PC-9 (cell line): Measurements from ENCODE around the gene APC. TPM values are rescaled to one million over a fixed set of nuclear protein-coding genes. Genes with fewer than 3 reads are reported as not detected.

Source experiments
- BruUV-seq: library from RNA; stranded (reverse); fragments of 400-500 nt; replicated peaks from 2 replicates; lab custom pipeline; 2021; lab: Mats Ljungman, UMichigan
- CTCF ChIA-PET: fragments of 300-600 bp; sonication (Branson Sonifier 250); formaldehyde crosslinking; loops from one replicate; lab custom pipeline; 2022; ENCODE audit warnings: antibody characterized with exemption; lab: Charles Lee
- POLR2A ChIA-PET: fragments of 300-600 bp; sonication (Branson Sonifier 250); formaldehyde crosslinking; loops from one replicate; lab custom pipeline; 2022; ENCODE audit warnings: antibody characterized with exemption; ENCODE audit not compliant: unreplicated experiment; lab: Charles Lee
- DNase-seq, 2 experiments: peaks; one replicate each; pipeline versions ENCODE4 v3.0.0 to v3.0.0-alpha.2; 2015 to 2022; ENCODE audit warnings: mixed read lengths in 1 of 2
- H2AFZ ChIP-seq: fragments of 200-600 bp; sonication (generic); 2 replicates; pipeline ENCODE4 v1.8.1; 2017; ENCODE audit warnings: antibody characterized with exemption
- H3F3A ChIP-seq: fragments of 200-600 bp; sonication (generic); 2 replicates; pipeline ENCODE4 v1.8.1; 2017; ENCODE audit warnings: antibody characterized with exemption, mild to moderate bottlenecking, low read depth; ENCODE audit not compliant: insufficient read depth
- H3K27ac ChIP-seq: fragments of 200-600 bp; sonication (generic); 2 replicates; pipeline ENCODE4 v1.6.1; 2016; ENCODE audit warnings: mixed run types
- H3K27me3 ChIP-seq: fragments of 200-600 bp; sonication (generic); 2 replicates; pipeline ENCODE4 v1.6.1; 2016; ENCODE audit warnings: low read depth, mixed run types; ENCODE audit not compliant: insufficient read depth
- H3K36me3 ChIP-seq: fragments of 200-600 bp; sonication (generic); 2 replicates; pipeline ENCODE4 v1.6.1; 2016; ENCODE audit warnings: low read depth, mixed run types
- H3K4me1 ChIP-seq: fragments of 200-600 bp; sonication (generic); replicated peaks from 2 replicates; pipeline ENCODE4 v1.6.1; 2016; ENCODE audit warnings: mixed run types; ENCODE audit not compliant: insufficient read depth
- H3K4me2 ChIP-seq: fragments of 200-600 bp; sonication (generic); 2 replicates; pipeline ENCODE4 v1.6.1; 2017; ENCODE audit warnings: mixed run types
- H3K4me3 ChIP-seq: fragments of 200-600 bp; sonication (generic); 2 replicates; pipeline ENCODE4 v1.6.1; 2016; ENCODE audit warnings: mixed run types
- H3K79me2 ChIP-seq: fragments of 200-600 bp; sonication (generic); 2 replicates; pipeline ENCODE4 v1.6.1; 2017; ENCODE audit warnings: low read depth, mixed run types
- H3K9me2 ChIP-seq: fragments of 200-600 bp; sonication (generic); 2 replicates; pipeline ENCODE4 v1.8.1; 2017; ENCODE audit warnings: mild to moderate bottlenecking; ENCODE audit not compliant: insufficient read depth
- H3K9me3 ChIP-seq: fragments of 200-600 bp; sonication (generic); 2 replicates; pipeline ENCODE4 v1.8.1; 2016; ENCODE audit warnings: low read depth; ENCODE audit not compliant: insufficient read depth
- H4K20me1 ChIP-seq: fragments of 200-600 bp; sonication (generic); 2 replicates; pipeline ENCODE4 v1.8.1; 2017; ENCODE audit not compliant: insufficient read depth
- EZH2 ChIP-seq: fragments of 200-600 bp; sonication (generic); IDR thresholded peaks from 2 replicates; pipeline ENCODE4 v1.8.0; 2017; ENCODE audit warnings: antibody characterized with exemption, low read depth
- intact Hi-C: fragments of 100-400 bp; cut with micrococcal nuclease; formaldehyde crosslinking; loops from one replicate; pipeline ENCODE4 v1.10.0; 2022; ENCODE audit not compliant: unreplicated experiment
- total RNA-seq: library from RNA; stranded (reverse); gene quantifications from 2 replicates; pipeline ENCODE4 v1.2.3, GENCODE V29; 2021
- TF ChIP-seq, protein P1 (sequence below): fragments of 200-600 bp; sonication (generic); conservative IDR thresholded peaks from 2 replicates; pipeline ENCODE4 v1.6.1; 2017; ENCODE audit warnings: mixed run types, antibody characterized with exemption, mild to moderate bottlenecking, moderate library complexity

Gene APC
- total RNA-seq, 1 experiment from 2014 or later = 23.5 TPM

DNA sequence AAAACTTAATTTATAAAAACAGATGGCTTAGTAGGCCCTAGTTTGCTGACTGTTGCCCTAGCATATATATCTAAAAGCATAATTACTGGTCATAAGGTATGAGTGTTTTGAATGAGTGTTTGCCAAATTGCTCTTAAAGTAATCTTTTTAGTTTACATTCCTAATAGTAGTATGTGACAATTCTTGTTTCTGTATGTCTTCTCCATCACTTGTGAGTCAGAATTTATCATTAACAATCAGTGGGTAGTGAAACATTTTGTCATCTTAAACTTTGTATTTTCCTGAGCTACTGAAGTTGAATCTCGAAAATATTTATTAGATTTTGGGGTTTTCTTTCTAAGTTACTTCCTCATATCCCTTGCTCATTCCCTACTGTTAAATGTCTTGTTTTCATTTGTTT is 49.6 kb downstream of the APC start:
- Histone ChIP-seq H4K20me1 (no peaks in the 10 kb centered on the region), H3K36me3 (no peaks in the 10 kb centered on the region), H3K4me2 (no peak overlapping the region), H3F3A (no peaks in the 10 kb centered on the region), H3K4me3 (no peak overlapping the region), H3K9me3 (no peaks in the 10 kb centered on the region), H2AFZ (no peak overlapping the region), H3K27ac (no peak overlapping the region), H3K9me2 (no peaks in the 10 kb centered on the region), H3K27me3 (no peaks in the 10 kb centered on the region), H3K4me1 (no peaks in the 10 kb centered on the region), H3K79me2 (no peaks in the 10 kb centered on the region)
- intact Hi-C loops = no loop called here
- CTCF ChIA-PET = no interaction called here
- POLR2A ChIA-PET = interaction anchor here (0.6 kb wide), 1 partner anchor 620 kb away, joined by 3 read pairs; no protein-coding TSS in a partner anchor
- BruUV-seq = no TSS peak
- no peak for TF ChIP-seq EZH2
- TF ChIP-seq, protein P1, sequence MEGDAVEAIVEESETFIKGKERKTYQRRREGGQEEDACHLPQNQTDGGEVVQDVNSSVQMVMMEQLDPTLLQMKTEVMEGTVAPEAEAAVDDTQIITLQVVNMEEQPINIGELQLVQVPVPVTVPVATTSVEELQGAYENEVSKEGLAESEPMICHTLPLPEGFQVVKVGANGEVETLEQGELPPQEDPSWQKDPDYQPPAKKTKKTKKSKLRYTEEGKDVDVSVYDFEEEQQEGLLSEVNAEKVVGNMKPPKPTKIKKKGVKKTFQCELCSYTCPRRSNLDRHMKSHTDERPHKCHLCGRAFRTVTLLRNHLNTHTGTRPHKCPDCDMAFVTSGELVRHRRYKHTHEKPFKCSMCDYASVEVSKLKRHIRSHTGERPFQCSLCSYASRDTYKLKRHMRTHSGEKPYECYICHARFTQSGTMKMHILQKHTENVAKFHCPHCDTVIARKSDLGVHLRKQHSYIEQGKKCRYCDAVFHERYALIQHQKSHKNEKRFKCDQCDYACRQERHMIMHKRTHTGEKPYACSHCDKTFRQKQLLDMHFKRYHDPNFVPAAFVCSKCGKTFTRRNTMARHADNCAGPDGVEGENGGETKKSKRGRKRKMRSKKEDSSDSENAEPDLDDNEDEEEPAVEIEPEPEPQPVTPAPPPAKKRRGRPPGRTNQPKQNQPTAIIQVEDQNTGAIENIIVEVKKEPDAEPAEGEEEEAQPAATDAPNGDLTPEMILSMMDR = no peak
- no peak for DNase-seq

DNA sequence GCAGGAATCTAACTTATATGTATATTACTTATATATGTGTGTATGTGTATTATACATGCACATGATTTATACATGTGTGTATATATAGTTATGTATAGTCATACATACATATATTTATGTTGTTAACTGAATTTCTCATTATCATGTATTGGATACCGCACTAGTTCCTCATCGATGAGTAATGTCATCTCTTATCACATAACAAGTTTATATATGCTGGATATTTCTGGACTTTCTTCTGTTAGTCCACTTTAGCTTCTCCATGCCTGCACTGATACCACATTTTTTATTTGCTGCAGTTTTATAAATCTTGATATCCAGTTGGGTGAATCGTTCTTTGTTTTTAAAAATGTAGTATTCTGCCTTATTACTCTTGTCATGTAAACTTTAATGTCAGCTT is 50.2 kb downstream of the APC start:
- Histone ChIP-seq H3F3A (no peaks in the 10 kb centered on the region), H3K27ac (no peak overlapping the region), H3K4me1 (no peaks in the 10 kb centered on the region), H3K9me3 (no peaks in the 10 kb centered on the region), H3K79me2 (no peaks in the 10 kb centered on the region), H4K20me1 (no peaks in the 10 kb centered on the region), H3K27me3 (no peaks in the 10 kb centered on the region), H3K4me3 (no peak overlapping the region), H2AFZ (no peak overlapping the region), H3K9me2 (no peaks in the 10 kb centered on the region), H3K4me2 (no peak overlapping the region), H3K36me3 (no peaks in the 10 kb centered on the region)
- intact Hi-C loops = no loop called here
- TF ChIP-seq EZH2 = no peak
- TF ChIP-seq, protein P1 = no peak
- DNase-seq = no peak
- ChIA-PET CTCF (no interaction called here), POLR2A (interaction anchor here (0.6 kb wide), 1 partner anchor 621 kb away, joined by 3 read pairs; no protein-coding TSS in a partner anchor)
- BruUV-seq = no TSS peak

DNA sequence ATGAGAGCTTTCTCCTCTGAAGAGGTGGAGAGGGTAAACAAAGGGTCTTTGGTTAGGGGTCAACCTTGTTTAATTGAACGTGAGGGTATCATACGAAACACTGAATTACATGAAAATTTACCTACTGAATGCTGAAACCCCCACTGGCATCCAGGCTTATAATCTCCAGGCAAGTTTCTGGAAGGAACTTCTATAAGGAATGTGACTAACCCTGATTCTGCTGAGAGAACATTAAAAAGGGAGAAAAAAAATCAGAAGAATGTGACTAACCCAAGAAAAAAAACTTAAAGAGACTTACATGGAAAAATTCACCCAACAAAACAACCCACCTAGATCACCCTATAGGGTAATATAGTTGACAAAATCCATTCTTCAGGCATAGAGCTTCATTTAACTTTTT is 55.5 kb downstream of the APC start:
- Histone ChIP-seq H3K4me3 (no peak overlapping the region), H3K36me3 (no peaks in the 10 kb centered on the region), H3K4me1 (no peaks in the 10 kb centered on the region), H3F3A (no peaks in the 10 kb centered on the region), H3K4me2 (no peak overlapping the region), H3K9me2 (no peaks in the 10 kb centered on the region), H4K20me1 (no peaks in the 10 kb centered on the region), H3K79me2 (no peaks in the 10 kb centered on the region), H2AFZ (no peak overlapping the region), H3K27ac (no peak overlapping the region), H3K9me3 (no peaks in the 10 kb centered on the region), H3K27me3 (no peaks in the 10 kb centered on the region)
- intact Hi-C loops = no loop called here
- no TSS peak for BruUV-seq
- CTCF ChIA-PET = no interaction called here
- no peak for DNase-seq
- POLR2A ChIA-PET = no interaction called here
- TF ChIP-seq EZH2 = no peak

DNA sequence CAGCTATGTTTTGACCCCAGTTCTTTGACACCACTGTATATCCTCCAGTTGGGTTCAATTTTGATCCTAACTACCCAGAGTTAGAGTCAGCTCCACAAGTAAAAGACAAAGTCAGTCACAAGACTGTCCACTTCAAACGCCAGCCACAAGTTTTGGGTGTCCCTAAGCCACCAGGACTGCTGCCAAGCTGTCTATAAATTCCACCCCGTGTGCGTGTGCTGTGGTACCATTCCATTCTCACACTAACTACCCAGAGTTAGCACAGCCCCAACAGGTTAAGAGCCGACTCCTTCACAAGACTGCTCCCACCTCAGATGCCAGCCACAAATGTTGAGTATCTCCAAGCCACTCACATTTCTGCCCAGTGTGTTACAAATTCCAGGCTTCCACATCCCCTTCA is 56.7 kb downstream of the APC start:
- no peak for TF ChIP-seq EZH2
- TF ChIP-seq, protein P1 = no peak
- Histone ChIP-seq H3F3A (no peaks in the 10 kb centered on the region), H2AFZ (no peak overlapping the region), H3K4me3 (no peak overlapping the region), H3K4me2 (no peak overlapping the region), H3K4me1 (no peaks in the 10 kb centered on the region), H4K20me1 (no peaks in the 10 kb centered on the region), H3K9me3 (no peaks in the 10 kb centered on the region), H3K27ac (no peak overlapping the region), H3K36me3 (no peaks in the 10 kb centered on the region), H3K9me2 (no peaks in the 10 kb centered on the region), H3K27me3 (no peaks in the 10 kb centered on the region), H3K79me2 (no peaks in the 10 kb centered on the region)
- POLR2A ChIA-PET = no interaction called here
- intact Hi-C loops = no loop called here
- no TSS peak for BruUV-seq
- no peak for DNase-seq
- CTCF ChIA-PET = no interaction called here
